ENCODE measurements around the gene CSF1R.
"Not testable (repeated sequence)": the region's sequence is repeated elsewhere in the genome, so short reads cannot be mapped to it uniquely, and the experiment has no call there.

The CSF1R gene

DNA sequence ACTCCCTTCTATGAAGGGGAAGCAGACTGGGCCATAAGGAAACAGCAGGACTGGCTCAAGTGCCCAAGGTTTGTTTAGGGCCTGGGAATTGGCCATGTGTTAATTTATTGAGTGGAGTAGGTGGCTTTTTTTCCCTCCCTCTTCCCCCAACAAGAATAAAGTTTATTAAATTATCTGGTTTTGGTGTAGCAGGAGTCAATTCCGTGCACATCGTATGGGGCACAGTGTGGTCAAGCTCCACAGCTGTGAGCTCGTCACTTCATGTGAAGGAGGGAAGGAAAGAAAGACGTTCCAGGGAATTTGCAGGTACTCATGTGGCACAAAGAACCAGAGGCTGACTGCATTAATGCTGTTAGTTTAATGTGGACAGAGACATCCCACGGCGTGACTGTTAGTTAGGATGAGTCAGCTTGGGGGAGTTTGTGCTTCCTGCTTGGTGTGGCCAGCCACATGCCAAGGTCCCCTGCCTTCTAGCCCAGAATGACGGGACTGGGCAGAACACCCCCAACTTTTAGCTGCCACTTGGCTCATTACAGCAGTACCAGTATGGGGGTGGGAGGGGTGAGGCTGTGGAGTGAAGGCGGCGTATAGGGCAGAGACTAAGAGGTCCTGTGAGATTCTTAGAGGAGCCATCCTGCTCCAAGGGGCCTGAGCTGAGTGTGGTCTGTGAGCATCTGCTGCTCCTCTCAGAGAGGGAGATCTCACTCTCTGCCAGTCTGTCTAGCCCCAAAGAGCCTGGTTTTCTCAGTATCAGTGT, 33.2 kb downstream of the CSF1R start:
- TF ChIP-seq CTCF (conservative IDR thresholded peaks at IDR 0.05) (no peak), ZFX (IDR thresholded peaks at IDR 0.05) (no peak)
- no peak overlapping the region for H3K27ac ChIP-seq

- TF ChIP-seq CTCF (conservative IDR thresholded peaks at IDR 0.05) (no peak), ZFX (IDR thresholded peaks at IDR 0.05) (no peak)
- H3K27ac ChIP-seq = no peak overlapping the region
Observed at GRCh38 chr5:150052226-150052955, 34.0 kb downstream of the CSF1R start.

DNA sequence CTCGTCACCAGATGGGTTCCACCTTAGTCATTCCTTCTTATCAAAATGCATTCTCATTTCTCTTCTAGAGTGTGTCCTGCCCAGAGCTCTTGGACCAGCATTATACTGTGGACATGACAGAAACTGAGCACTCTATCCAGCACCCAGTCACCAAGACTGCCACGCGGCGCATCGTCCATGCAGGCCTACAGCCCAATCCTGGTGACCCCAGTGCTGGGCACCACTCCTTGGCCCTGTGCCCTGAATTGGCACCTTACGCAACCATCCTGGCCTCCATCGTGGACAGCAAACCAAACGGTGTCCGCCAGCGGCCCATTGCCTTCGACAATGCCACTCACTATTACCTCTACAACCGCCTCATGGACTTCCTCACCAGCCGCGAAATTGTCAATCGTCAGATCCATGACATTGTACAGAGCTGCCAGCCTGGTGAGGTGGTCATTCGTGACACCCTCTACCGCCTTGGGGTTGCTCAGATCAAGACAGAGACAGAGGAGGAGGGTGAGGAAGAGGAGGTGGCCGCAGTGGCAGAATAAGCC, 34.6 kb downstream of the CSF1R start:
- no peak for TF ChIP-seq ZFX (IDR thresholded peaks at IDR 0.05)
- TF ChIP-seq CTCF (conservative IDR thresholded peaks at IDR 0.05) = no peak
- no peak overlapping the region for H3K27ac ChIP-seq

DNA sequence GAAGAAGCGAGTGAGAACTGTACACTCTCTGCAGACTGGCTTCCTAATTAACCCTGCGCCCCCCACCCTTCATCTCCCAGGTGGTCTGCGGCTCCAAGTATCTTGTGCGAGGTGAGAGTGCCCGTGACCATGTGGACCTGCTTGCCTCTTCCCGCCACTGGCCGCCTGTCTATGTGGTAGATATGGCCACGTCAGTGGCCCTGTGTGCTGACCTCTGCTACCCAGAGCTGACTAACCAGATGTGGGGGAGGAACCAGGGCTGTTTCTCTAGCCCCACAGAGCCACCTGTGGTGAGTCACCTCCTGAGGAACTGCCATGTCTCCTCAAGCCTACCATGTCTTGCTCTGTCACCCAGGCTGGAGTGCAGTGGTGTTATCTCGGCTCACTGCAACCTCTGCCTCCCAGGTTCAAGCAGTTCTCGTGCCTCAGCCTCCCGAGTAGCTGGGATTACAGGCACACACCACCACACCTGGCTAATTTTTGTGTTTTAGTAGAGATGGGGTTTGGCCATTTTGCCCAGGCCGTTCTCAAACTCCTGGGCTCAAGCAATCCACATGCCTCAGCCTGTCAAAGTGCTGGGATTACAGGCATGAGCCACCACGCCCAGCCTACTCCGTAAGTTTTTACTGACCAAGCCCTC, 36.1 kb downstream of the CSF1R start:
- H3K27ac ChIP-seq = not testable (repeated sequence)

DNA sequence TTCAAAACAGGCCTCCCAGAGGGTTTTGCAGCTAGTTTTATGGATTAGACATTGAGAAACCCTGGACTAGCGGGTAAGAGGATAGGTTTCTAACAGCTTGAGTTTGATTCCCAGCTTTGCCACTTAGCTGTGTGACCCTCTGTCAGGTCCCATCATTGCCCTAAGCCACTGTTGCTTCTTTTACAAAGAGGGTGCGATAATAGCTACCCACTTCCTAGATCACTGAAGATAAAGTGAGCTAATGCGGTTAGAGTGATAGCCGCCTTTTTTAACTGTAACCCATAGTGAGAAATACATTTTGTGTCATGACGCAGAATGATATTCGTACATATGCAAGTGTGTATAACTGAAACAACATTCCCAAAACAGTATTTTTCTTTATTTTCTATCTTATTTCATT, 40.3 kb downstream of the CSF1R start:
- no peak for TF ChIP-seq ZFX (IDR thresholded peaks at IDR 0.05)
- no peak for TF ChIP-seq CTCF (conservative IDR thresholded peaks at IDR 0.05)
- H3K27ac ChIP-seq = no peak overlapping the region

GRCh38 chr5:150045549-150045948, 40.8 kb downstream of the CSF1R start:
- no peak for TF ChIP-seq ZFX (IDR thresholded peaks at IDR 0.05)
- TF ChIP-seq CTCF (conservative IDR thresholded peaks at IDR 0.05) = no peak
- H3K27ac ChIP-seq = no peak overlapping the region

- no peak overlapping the region for H3K27ac ChIP-seq
- no peak for TF ChIP-seq CTCF (conservative IDR thresholded peaks at IDR 0.05)
- TF ChIP-seq ZFX (IDR thresholded peaks at IDR 0.05) = no peak
Observed at GRCh38 chr5:150044712-150045111, 41.6 kb downstream of the CSF1R start.

Data from C4-2B (cell line).